ENCODE results near the gene SVIP.
A peak's percentile ranks its signal among the peaks of the same experiment; 100 is the strongest.

Gene SVIP

GRCh38 chr11:22832315-22833015 is 2.9 kb upstream of the SVIP start:
- no peak overlapping the region for H3K4me3 ChIP-seq (ENCODE audit: insufficient read depth, low read length, poor library complexity, severe bottlenecking)
- H3K79me2 ChIP-seq (ENCODE audit: insufficient read depth, low read length): peaks cover 12% of the 10 kb centered on the region
- H3K27ac ChIP-seq (ENCODE audit: low read depth, low read length): no peak overlapping the region
- H3K36me3 ChIP-seq (ENCODE audit: low read length): no peaks in the 10 kb centered on the region
- H3F3A ChIP-seq (ENCODE audit: insufficient read depth): peaks cover 11% of the 10 kb centered on the region; the same call in 1 of the 2 replicates
- no peaks in the 10 kb centered on the region for H3K27me3 ChIP-seq (ENCODE audit: low read length)
- no peak overlapping the region for H3K4me2 ChIP-seq (ENCODE audit: low read depth, low read length, poor library complexity, severe bottlenecking)
- H3K9me2 ChIP-seq (replicated peaks; ENCODE audit: insufficient read depth, low read length): no peaks in the 10 kb centered on the region
- TF ChIP-seq CTCF (IDR thresholded peaks at IDR 0.05; ENCODE audit: insufficient read depth, low read length, poor library complexity, severe bottlenecking): no peak
- TF ChIP-seq EZH2phosphoT487 (conservative IDR thresholded peaks at IDR 0.05; ENCODE audit: low read length): no peak
- no peaks in the 10 kb centered on the region for H4K20me1 ChIP-seq (ENCODE audit: low read depth, low read length)
- no peaks in the 10 kb centered on the region for H3K9me3 ChIP-seq (ENCODE audit: insufficient read depth, low read length)
- no peak overlapping the region for H3K9ac ChIP-seq (ENCODE audit: low read length)
- H2AFZ ChIP-seq (ENCODE audit: low read depth, low read length, severe bottlenecking): no peak overlapping the region

GRCh38 chr11:22830082-22830414 is 447 bp upstream of the SVIP start:
- H3K9me2 ChIP-seq (replicated peaks; ENCODE audit: insufficient read depth, low read length): no peaks in the 10 kb centered on the region

GRCh38 chr11:22828373-22828772 is 1.2 kb downstream of the SVIP start:
- H4K20me1 ChIP-seq (ENCODE audit: low read depth, low read length): no peaks in the 10 kb centered on the region
- H3F3A ChIP-seq (ENCODE audit: insufficient read depth): peaks cover 11% of the 10 kb centered on the region; the same call in 1 of the 2 replicates
- H3K27me3 ChIP-seq (ENCODE audit: low read length): no peaks in the 10 kb centered on the region
- peaks cover 12% of the 10 kb centered on the region for H3K79me2 ChIP-seq (ENCODE audit: insufficient read depth, low read length)
- no peak for TF ChIP-seq EZH2phosphoT487 (conservative IDR thresholded peaks at IDR 0.05; ENCODE audit: low read length)
- no peak for TF ChIP-seq CTCF (IDR thresholded peaks at IDR 0.05; ENCODE audit: insufficient read depth, low read length, poor library complexity, severe bottlenecking)
- no peaks in the 10 kb centered on the region for H3K9me2 ChIP-seq (replicated peaks; ENCODE audit: insufficient read depth, low read length)
- H3K36me3 ChIP-seq (ENCODE audit: low read length): peaks cover 18% of the 10 kb centered on the region; the same call in 1 of the 2 replicates
- H3K9ac ChIP-seq (ENCODE audit: low read length): peak overlapping the region; percentile 69
- no peaks in the 10 kb centered on the region for H3K9me3 ChIP-seq (ENCODE audit: insufficient read depth, low read length)
- H3K27ac ChIP-seq (ENCODE audit: low read depth, low read length): no peak overlapping the region
- H2AFZ ChIP-seq (ENCODE audit: low read depth, low read length, severe bottlenecking): peak overlapping the region; percentile 76
- H3K4me2 ChIP-seq (ENCODE audit: low read depth, low read length, poor library complexity, severe bottlenecking): peak overlapping the region; percentile 74
- peak overlapping the region; percentile 86 for H3K4me3 ChIP-seq (ENCODE audit: insufficient read depth, low read length, poor library complexity, severe bottlenecking)

More at GRCh38 chr11:22830082-22830414, 447 bp upstream of the SVIP start:
- H3K36me3 ChIP-seq (ENCODE audit: low read length): peaks cover 18% of the 10 kb centered on the region; the same call in 1 of the 2 replicates
- H3K27ac ChIP-seq (ENCODE audit: low read depth, low read length): no peak overlapping the region
- H3K27me3 ChIP-seq (ENCODE audit: low read length): no peaks in the 10 kb centered on the region
- H3K4me2 ChIP-seq (ENCODE audit: low read depth, low read length, poor library complexity, severe bottlenecking): peak overlapping the region; percentile 53
- no peak overlapping the region for H3K9ac ChIP-seq (ENCODE audit: low read length)
- no peaks in the 10 kb centered on the region for H3K9me3 ChIP-seq (ENCODE audit: insufficient read depth, low read length)
- no peak overlapping the region for H2AFZ ChIP-seq (ENCODE audit: low read depth, low read length, severe bottlenecking)
- TF ChIP-seq EZH2phosphoT487 (conservative IDR thresholded peaks at IDR 0.05; ENCODE audit: low read length) (no peak), CTCF (IDR thresholded peaks at IDR 0.05; ENCODE audit: insufficient read depth, low read length, poor library complexity, severe bottlenecking) (no peak)
- H3K79me2 ChIP-seq (ENCODE audit: insufficient read depth, low read length): peaks cover 12% of the 10 kb centered on the region
- peak overlapping the region; percentile 46 for H3K4me3 ChIP-seq (ENCODE audit: insufficient read depth, low read length, poor library complexity, severe bottlenecking)
- no peaks in the 10 kb centered on the region for H4K20me1 ChIP-seq (ENCODE audit: low read depth, low read length)
- H3F3A ChIP-seq (ENCODE audit: insufficient read depth): peaks cover 11% of the 10 kb centered on the region; the same call in 1 of the 2 replicates

Measured in SU-DHL-6 (cell line).